Nucleus accumbens (tissue), 56 donors: ENCODE data around the gene TSPAN17.

Experiments
- DNase-seq, 56 donors: peaks; one replicate each; lab custom pipeline; 2025; lab: John Stamatoyannopoulos, UW

Gene TSPAN17

GRCh38 chr5:176620333-176620981 lies 26.8 kb upstream of the TSPAN17 start:
- no peak for DNase-seq

- DNase-seq, result peak in 3 of 56 donors; percentile 8 to 39 (median 21)
Observed at GRCh38 chr5:176621661-176622079, 25.6 kb upstream of the TSPAN17 start.

DNA sequence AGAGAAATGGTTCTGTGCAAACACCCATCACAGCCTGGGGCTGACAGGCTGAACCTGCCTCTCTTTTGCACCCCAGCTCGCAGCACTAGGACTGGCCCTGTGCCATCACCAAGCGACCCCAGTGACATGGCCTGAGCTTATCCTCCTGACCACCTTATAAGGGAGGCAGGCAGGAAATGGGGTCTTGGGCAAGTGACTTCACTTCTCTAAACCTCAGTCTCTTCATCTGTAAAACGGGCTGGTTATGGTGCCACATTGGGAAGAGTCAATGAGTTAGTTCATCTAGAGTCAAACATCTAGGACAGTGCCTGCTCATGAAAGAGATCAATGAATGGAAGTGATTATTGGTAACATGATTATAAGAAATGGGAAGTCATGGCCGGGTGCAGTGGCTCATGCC lies 23.1 kb upstream of the TSPAN17 start:
- DNase-seq, result no peak

GRCh38 chr5:176624938-176625337 lies 22.3 kb upstream of the TSPAN17 start:
- DNase-seq, result no peak

DNA sequence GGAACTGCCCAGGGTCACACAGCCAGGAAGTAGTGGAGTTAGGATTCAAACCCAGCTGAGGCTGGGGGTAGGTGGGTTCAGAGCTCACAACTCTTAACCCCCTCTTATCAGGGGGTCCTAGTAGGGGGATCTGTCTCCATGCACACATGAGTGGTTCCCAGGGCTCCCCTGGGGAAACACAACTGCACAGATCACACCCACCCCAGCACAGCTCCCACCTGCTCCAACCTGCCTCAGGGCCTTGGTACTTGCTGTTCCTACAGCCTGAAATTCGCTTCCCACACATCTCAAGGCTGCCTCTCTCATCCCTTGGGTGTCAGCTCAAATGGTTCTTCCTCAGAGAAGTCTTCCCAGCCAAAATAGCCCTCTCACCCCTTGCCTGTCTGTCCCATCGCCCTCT lies 21.8 kb upstream of the TSPAN17 start:
- DNase-seq, result no peak

- DNase-seq, result no peak
Observed at GRCh38 chr5:176625966-176626875, 21.1 kb upstream of the TSPAN17 start.

- no peak for DNase-seq
Observed at GRCh38 chr5:176626876-176627236, 20.4 kb upstream of the TSPAN17 start.

GRCh38 chr5:176627582-176627981 lies 19.7 kb upstream of the TSPAN17 start:
- DNase-seq, result no peak

DNA sequence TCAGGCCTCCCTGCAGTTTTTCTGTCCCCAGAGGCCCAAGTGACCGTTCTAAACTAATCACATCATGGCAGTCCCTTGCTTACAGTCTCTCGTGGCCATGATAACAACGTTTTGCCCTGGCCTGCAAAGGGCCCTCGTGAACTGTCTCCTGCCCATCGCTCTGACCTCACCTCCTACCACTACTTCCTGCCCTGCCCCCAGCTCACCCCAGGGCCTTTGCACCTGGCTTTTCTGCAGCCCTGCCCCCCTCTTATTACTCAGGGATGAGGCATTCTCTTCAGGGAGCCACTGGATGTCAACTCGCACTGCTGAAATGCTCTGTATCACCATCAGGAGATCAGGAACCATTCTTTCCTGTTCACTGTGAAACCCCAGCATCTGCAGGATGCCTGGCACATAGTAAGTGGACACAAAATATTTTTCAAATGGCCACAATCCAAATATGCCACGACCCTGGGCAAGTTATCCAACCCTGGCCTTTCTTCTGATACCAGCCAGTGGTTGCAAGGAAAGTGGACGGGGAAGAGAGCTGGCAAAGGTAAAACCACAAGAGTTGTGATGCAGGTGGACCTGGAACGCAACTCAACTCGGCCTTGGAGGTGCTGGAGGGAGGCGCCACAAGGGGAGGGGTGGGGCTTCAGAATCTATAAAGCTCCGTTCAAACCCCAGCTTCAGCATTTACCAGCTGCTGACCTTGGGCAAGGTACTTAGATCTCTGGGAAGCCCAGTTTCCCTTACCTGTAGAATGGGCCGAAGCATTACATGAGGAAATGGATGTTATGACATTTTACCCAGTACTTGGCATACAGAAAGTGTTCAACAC lies 18.7 kb upstream of the TSPAN17 start:
- DNase-seq, result no peak

DNA sequence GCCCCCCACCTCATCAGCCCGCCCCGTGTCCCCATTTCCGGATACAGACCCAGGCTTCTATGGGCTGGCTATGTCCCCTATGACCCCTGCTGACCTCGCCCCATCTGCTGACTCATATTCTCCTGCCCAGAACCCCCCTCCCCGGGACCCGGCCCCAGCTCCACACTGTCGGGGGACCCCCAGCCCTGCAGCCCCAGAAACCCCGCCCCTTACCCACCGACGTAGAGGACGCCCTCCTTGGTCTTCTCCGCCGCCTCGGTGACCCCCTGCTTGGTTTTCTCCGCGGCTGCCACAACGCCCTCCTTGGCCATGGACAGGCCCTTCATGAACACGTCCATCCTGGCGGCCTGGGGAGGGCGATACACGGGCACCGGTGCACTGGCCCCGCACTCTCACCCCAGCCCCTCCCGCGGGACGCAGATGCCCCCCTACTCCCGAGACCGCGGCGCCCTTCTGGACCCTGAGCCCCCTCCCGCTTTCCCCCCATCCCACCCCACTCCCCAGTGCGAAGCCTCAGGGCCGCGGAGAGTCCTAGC lies 17.9 kb upstream of the TSPAN17 start:
- no peak for DNase-seq

GRCh38 chr5:176629853-176630680 lies 17.2 kb upstream of the TSPAN17 start, which contains the start of the genes EIF4E1B and SNCB:
EIF4E1B (plus strand) TSS chr5:176630675; CDS start chr5:176642788, 12,113 bp downstream.
SNCB (minus strand) TSS chr5:176630534; CDS start chr5:176629654, 880 bp downstream.
- peak in 27 of 56 donors; percentile 9 to 77 (median 36) for DNase-seq

DNA sequence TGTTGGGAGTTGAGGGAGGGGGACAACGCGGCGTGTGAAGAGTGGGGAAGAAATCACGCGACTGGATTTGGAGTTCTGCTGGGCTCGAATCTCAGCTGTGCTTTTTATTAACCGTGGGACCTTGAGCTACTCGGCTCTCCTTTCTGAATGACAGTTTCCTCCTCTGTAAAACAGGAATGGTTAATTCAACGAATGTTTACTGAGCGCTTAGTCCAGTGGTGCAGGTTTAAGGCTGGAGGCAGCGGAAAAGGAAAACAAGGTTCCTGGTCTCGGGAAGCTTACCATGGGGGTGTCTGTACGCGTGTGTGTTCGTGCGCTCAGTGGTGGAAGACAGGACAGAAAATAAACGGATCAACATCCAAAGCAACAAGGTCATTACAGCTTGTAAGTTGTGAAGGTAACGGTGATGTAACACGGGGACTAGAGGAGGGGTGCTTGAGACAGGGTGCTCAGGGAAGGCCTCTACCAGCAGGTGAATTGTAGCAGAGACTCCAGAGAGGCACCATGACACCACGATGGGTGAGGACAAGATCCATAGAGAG lies 16.5 kb upstream of the TSPAN17 start:
- no peak for DNase-seq

DNA sequence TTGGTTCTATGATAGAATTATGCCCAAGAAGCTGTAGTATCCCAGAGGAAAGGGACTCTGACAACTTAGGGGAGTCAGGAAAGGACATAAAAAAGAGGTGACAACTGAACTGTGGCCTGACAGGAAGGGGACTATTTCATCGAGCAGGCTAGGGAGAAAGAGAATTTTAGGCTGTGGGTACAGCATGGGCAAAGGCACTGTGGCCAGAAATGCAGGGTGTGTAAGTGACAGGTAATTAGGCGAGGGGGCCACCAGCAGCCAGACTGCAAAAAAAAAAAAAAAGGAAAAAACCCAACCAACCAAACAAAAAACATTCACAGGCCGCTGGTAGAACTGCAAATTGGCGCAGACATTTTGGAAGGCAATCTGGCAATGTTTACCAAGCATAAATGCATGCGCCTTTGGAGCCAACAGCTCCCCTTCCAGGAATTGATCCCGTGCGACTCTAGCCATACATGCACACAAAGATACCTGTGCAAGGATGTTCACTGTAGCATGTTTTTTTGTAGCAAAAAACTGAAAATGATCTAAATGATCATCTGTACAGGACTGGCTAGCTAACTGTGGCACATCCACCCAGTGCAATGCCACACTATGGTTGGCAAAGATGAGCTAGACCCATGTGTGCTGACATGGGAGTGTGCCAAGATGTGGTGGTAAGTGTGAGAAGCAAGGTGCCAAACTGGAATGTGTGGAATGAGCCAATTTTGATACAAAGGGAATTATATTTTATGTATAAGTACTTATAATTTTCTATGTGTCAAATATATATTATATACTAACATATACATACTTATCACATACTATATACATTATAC lies 15.7 kb upstream of the TSPAN17 start:
- no peak for DNase-seq

- no peak for DNase-seq
Observed at GRCh38 chr5:176632745-176633144, 14.5 kb upstream of the TSPAN17 start.

- DNase-seq, result no peak
Observed at GRCh38 chr5:176633598-176633997, 13.7 kb upstream of the TSPAN17 start.

GRCh38 chr5:176636426-176636825 lies 10.9 kb upstream of the TSPAN17 start:
- no peak for DNase-seq

GRCh38 chr5:176637556-176637955 lies 9.7 kb upstream of the TSPAN17 start:
- DNase-seq, result no peak

DNA sequence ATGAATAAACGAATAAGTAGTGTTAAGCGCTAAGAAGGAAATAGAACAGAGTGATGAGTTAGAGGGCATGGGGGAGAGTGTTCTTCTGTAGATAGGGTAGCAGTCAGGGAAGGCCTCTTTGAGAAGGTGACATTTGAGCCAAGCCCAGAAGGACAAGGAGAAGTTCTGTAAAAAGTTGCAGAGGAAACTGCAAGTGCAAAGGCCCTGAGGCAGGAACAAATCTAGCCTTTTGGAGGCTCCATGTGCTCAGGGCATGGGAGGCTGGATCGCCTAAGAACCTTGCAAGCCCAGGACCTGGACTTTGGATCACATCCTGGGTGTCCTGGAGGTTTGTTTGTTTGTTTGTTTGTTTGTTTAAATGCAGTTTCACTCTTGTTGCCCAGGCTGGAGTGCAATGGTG lies 8.8 kb upstream of the TSPAN17 start:
- no peak for DNase-seq
